ENCODE data around the gene THADA.
"Not testable (repeated sequence)": the region's sequence is repeated elsewhere in the genome, so short reads cannot be mapped to it uniquely, and the experiment has no call there.

THADA gene, protein sequence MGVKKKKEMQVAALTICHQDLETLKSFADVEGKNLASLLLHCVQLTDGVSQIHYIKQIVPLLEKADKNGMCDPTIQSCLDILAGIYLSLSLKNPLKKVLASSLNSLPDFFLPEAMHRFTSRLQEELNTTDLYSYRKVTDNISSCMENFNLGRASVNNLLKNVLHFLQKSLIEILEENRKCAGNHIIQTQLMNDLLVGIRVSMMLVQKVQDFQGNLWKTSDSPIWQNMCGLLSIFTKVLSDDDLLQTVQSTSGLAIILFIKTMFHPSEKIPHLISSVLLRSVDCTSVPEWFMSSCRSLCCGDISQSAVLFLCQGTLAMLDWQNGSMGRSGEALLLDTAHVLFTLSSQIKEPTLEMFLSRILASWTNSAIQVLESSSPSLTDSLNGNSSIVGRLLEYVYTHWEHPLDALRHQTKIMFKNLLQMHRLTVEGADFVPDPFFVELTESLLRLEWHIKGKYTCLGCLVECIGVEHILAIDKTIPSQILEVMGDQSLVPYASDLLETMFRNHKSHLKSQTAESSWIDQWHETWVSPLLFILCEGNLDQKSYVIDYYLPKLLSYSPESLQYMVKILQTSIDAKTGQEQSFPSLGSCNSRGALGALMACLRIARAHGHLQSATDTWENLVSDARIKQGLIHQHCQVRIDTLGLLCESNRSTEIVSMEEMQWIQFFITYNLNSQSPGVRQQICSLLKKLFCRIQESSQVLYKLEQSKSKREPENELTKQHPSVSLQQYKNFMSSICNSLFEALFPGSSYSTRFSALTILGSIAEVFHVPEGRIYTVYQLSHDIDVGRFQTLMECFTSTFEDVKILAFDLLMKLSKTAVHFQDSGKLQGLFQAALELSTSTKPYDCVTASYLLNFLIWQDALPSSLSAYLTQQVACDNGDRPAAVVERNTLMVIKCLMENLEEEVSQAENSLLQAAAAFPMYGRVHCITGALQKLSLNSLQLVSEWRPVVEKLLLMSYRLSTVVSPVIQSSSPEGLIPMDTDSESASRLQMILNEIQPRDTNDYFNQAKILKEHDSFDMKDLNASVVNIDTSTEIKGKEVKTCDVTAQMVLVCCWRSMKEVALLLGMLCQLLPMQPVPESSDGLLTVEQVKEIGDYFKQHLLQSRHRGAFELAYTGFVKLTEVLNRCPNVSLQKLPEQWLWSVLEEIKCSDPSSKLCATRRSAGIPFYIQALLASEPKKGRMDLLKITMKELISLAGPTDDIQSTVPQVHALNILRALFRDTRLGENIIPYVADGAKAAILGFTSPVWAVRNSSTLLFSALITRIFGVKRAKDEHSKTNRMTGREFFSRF (N-terminal part only)

GRCh38 chr2:43595603-43596412, at the start of gene THADA:
Gene THADA, minus strand, starts transcription at chr2:43596038. Its CDS starts 3,646 bp downstream, at chr2:43592392.
- Histone ChIP-seq H3K4me3 (ENCODE audit: low read length) (peak within 1 kb of the TSS; percentile 89), H3K9ac (ENCODE audit: low read depth, low read length) (peak within 1 kb of the TSS; percentile 98), H3K36me3 (ENCODE audit: insufficient read depth, low read depth, low read length) (peaks cover 16% of the 10 kb centered on the region; the same call in 1 of the 2 replicates), H3K27me3 (ENCODE audit: insufficient read depth, low read length) (no peaks in the 10 kb centered on the region), H3K27ac (ENCODE audit: low read length) (peak within 1 kb of the TSS; percentile 97), H3K9me3 (ENCODE audit: insufficient read depth, low read depth, low read length) (no peaks in the 10 kb centered on the region), H3K4me1 (ENCODE audit: insufficient read depth, low read length) (peaks cover 5% of the 10 kb centered on the region; the same call in 1 of the 2 replicates)

GRCh38 chr2:43643680-43644079, 47.8 kb upstream of the THADA start:
- H3K27ac ChIP-seq (ENCODE audit: low read length): no peak overlapping the region
- H3K9me3 ChIP-seq (ENCODE audit: insufficient read depth, low read depth, low read length): no peaks in the 10 kb centered on the region
- H3K27me3 ChIP-seq (ENCODE audit: insufficient read depth, low read length): peaks cover 2% of the 10 kb centered on the region; the same call in 1 of the 2 replicates
- no peak overlapping the region for H3K4me3 ChIP-seq (ENCODE audit: low read length)
- no peaks in the 10 kb centered on the region for H3K4me1 ChIP-seq (ENCODE audit: insufficient read depth, low read length)
- no peaks in the 10 kb centered on the region for H3K36me3 ChIP-seq (ENCODE audit: insufficient read depth, low read depth, low read length)
- H3K9ac ChIP-seq (ENCODE audit: low read depth, low read length): no peak overlapping the region

DNA sequence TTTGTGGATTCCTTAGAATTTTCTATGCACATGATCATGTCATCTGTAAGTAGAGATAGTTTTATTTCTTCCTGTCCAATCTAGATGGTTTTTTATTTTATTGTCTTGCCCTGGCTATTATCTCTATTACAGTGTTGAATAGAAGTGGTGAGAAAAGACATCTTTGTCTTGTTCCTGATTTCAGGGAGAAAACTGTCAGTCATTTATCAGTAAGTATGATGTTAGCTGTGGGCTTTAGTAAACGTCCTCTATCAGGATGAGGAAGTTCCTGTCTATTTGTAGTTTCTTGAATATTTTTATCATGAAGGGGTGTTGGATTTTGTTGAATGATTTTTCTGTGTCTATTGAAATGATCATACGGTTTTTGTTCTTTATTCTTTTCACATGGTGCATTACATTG, 46.5 kb upstream of the THADA start:
- no peaks in the 10 kb centered on the region for H3K4me1 ChIP-seq (ENCODE audit: insufficient read depth, low read length)

DNA sequence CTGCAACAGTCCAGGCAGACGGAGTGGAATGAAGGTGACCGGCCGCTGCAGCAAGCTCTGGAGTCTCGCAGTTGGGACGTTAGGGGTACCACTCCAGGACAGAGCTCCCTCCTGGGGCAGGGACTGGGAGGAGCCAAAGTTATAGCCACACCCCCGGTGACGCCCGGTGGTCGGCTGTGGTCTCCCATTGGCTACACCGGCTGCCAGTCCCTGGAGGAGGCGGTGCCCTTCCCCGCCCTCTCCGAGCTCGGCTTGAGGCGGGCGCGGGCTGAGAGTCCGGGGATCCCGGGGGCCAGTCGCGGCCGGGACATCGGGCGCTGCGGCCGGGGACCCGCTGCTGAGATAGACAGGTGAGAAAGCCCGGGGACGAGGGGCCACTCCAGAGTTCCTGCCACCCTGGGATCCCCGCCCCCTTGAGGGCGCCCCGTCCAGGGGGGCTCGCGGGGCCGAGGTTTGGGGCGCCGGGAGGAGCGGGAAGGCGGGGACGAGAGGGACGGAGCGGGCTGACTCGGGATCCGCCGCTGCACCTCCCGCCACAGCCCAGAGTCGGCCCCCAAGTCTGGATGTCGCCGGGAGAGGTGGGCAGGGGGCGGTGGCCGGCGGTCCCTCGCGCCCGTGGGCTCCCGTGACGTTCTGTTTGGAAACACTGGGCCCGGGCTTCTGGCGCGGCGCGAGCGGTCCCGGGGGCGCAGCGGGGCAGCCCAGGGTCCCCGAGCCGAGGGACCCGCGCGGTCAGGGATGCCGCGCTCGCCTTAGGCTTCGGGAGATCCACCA, 41.4 kb upstream of the THADA start, which contains the start of gene PLEKHH2:
TSS of gene PLEKHH2 (plus strand) at position 231 of the 774 bp plus-strand sequence. CDS start 7,414 bp downstream, outside the sequence.
- H3K27ac ChIP-seq (ENCODE audit: low read length): no peak within 1 kb of the TSS

More for the DNA sequence above, 46.5 kb upstream of the THADA start:
- Histone ChIP-seq H3K4me3 (ENCODE audit: low read length) (no peak overlapping the region), H3K27ac (ENCODE audit: low read length) (no peak overlapping the region), H3K27me3 (ENCODE audit: insufficient read depth, low read length) (peaks cover 15% of the 10 kb centered on the region), H3K9me3 (ENCODE audit: insufficient read depth, low read depth, low read length) (no peaks in the 10 kb centered on the region), H3K36me3 (ENCODE audit: insufficient read depth, low read depth, low read length) (no peaks in the 10 kb centered on the region), H3K9ac (ENCODE audit: low read depth, low read length) (no peak overlapping the region)

DNA sequence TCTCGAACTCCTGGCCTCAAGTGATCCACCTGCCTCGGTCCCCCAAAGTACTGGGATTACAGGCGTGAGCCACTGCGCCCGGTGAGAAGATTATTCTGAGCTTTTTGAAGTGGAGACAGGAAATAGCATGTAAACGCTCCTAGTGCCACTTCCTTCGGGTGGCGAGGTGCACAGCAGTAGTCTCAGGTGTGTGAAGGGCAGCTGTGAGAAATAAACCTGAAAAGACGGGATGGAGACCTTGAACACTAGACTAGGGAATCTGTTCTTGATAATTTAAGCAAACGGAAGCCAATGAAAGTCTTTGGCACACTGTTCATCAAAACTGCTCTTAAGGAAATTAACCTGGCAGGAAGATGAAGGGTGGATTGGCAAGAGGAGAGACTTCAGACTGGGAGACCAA, 40.8 kb upstream of the THADA start:
- Histone ChIP-seq H3K9me3 (ENCODE audit: insufficient read depth, low read depth, low read length) (no peaks in the 10 kb centered on the region), H3K27ac (ENCODE audit: low read length) (no peak overlapping the region), H3K9ac (ENCODE audit: low read depth, low read length) (peak overlapping the region; percentile 58; the same call in 1 of the 2 replicates), H3K27me3 (ENCODE audit: insufficient read depth, low read length) (peaks cover 20% of the 10 kb centered on the region), H3K36me3 (ENCODE audit: insufficient read depth, low read depth, low read length) (no peaks in the 10 kb centered on the region), H3K4me1 (ENCODE audit: insufficient read depth, low read length) (peaks cover 3% of the 10 kb centered on the region; the same call in 1 of the 2 replicates), H3K4me3 (ENCODE audit: low read length) (peak overlapping the region; percentile 64)

More for the DNA sequence above, 41.4 kb upstream of the THADA start, which contains the start of gene PLEKHH2:
- Histone ChIP-seq H3K4me1 (ENCODE audit: insufficient read depth, low read length) (peaks cover 3% of the 10 kb centered on the region; the same call in 1 of the 2 replicates), H3K27me3 (ENCODE audit: insufficient read depth, low read length) (peaks cover 20% of the 10 kb centered on the region), H3K4me3 (ENCODE audit: low read length) (peak within 1 kb of the TSS; percentile 64), H3K9ac (ENCODE audit: low read depth, low read length) (peak within 1 kb of the TSS; percentile 58; the same call in 1 of the 2 replicates), H3K36me3 (ENCODE audit: insufficient read depth, low read depth, low read length) (no peaks in the 10 kb centered on the region), H3K9me3 (ENCODE audit: insufficient read depth, low read depth, low read length) (no peaks in the 10 kb centered on the region)

DNA sequence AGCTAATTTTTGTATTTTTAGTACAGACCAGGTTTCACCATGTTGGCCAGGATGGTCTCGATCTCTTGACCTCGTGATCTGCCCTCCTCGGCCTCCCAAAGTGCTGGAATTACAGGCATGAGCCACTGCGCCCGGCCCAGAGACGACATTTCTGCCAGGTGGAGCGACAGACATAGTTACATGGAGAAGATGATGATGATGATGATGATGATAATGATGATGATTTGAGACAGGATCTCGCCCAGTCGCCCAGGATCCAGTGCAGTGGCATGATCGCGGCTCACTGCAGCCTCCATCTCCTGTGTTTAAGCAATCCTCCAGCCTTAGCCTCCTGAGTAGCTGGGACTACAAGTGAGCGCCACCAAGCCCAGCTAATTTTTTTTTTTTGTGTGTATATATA, 40.3 kb upstream of the THADA start:
- H3K9ac ChIP-seq (ENCODE audit: low read depth, low read length); H3K4me1 ChIP-seq (ENCODE audit: insufficient read depth, low read length); H3K27ac ChIP-seq (ENCODE audit: low read length); H3K4me3 ChIP-seq (ENCODE audit: low read length); H3K36me3 ChIP-seq (ENCODE audit: insufficient read depth, low read depth, low read length); H3K9me3 ChIP-seq (ENCODE audit: insufficient read depth, low read depth, low read length): not testable (repeated sequence)
- H3K27me3 ChIP-seq (ENCODE audit: insufficient read depth, low read length): peaks cover 20% of the 10 kb centered on the region

DNA sequence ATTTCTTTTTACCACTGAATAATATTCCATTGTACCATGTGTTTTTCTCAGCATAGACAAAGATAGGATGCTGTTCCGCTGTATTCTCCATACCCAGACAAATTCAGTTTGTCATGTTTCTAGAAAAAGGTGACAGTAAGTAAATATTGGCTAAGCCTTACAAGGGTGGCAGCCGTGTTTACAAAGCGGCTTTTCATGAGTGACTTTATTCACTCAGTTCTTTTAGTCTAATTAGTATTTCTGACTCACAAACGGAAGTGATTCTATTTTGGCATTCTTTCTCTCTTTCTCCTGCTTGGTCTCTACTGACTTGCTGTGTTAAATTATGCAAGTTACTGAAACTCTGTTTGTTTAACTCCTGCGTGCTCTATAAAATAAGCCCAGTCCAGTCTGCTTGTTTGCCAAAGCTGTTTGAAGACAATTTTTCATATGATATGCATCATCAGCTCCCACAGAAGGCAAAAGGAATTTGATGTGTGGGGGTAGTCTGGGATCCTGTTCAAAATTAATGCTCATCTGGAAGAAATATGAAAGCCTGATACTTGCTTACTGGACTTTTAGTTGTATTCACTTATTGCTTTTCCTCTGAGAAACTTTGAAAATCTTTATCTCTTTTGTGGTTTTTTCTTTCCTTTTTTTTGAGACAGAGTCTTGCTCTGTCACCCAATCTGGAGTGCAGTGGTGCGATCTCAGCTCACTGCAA, 38.9 kb upstream of the THADA start:
- Histone ChIP-seq H3K9ac (ENCODE audit: low read depth, low read length) (no peak overlapping the region), H3K27ac (ENCODE audit: low read length) (no peak overlapping the region), H3K36me3 (ENCODE audit: insufficient read depth, low read depth, low read length) (no peaks in the 10 kb centered on the region), H3K4me3 (ENCODE audit: low read length) (no peak overlapping the region), H3K27me3 (ENCODE audit: insufficient read depth, low read length) (peaks cover 20% of the 10 kb centered on the region), H3K4me1 (ENCODE audit: insufficient read depth, low read length) (peaks cover 3% of the 10 kb centered on the region; the same call in 1 of the 2 replicates), H3K9me3 (ENCODE audit: insufficient read depth, low read depth, low read length) (no peaks in the 10 kb centered on the region)

- Histone ChIP-seq H3K36me3 (ENCODE audit: insufficient read depth, low read depth, low read length) (no peaks in the 10 kb centered on the region), H3K9ac (ENCODE audit: low read depth, low read length) (no peak overlapping the region), H3K4me1 (ENCODE audit: insufficient read depth, low read length) (peaks cover 2% of the 10 kb centered on the region; the same call in 1 of the 2 replicates), H3K4me3 (ENCODE audit: low read length) (no peak overlapping the region), H3K9me3 (ENCODE audit: insufficient read depth, low read depth, low read length) (no peaks in the 10 kb centered on the region), H3K27ac (ENCODE audit: low read length) (no peak overlapping the region), H3K27me3 (ENCODE audit: insufficient read depth, low read length) (peaks cover 3% of the 10 kb centered on the region)
Observed at GRCh38 chr2:43631618-43632317, 35.9 kb upstream of the THADA start.

GRCh38 chr2:43622931-43623451, 27.2 kb upstream of the THADA start:
- no peak overlapping the region for H3K4me3 ChIP-seq (ENCODE audit: low read length)
- no peaks in the 10 kb centered on the region for H3K36me3 ChIP-seq (ENCODE audit: insufficient read depth, low read depth, low read length)
- H3K9ac ChIP-seq (ENCODE audit: low read depth, low read length): no peak overlapping the region
- no peaks in the 10 kb centered on the region for H3K4me1 ChIP-seq (ENCODE audit: insufficient read depth, low read length)
- H3K9me3 ChIP-seq (ENCODE audit: insufficient read depth, low read depth, low read length): no peaks in the 10 kb centered on the region
- no peak overlapping the region for H3K27ac ChIP-seq (ENCODE audit: low read length)
- no peaks in the 10 kb centered on the region for H3K27me3 ChIP-seq (ENCODE audit: insufficient read depth, low read length)

Measured in iPS-20b (cell line).